Central memory CD4-positive, alpha-beta T cell (primary cell): Measurements from ENCODE around the gene ZNF217.
"Not testable (repeated sequence)": the region's sequence is repeated elsewhere in the genome, so short reads cannot be mapped to it uniquely, and the experiment has no call there.

Experiments
- DNase-seq: peaks from one replicate; pipeline ENCODE4 v3.0.0; 2022
- total RNA-seq, 3 experiments: gene quantifications; one replicate each; lab custom pipeline; 2026; lab: John Stamatoyannopoulos, UW

Gene ZNF217
- 65.1 to 189 (median 184) reads per million in 3 experiments for total RNA-seq

DNA sequence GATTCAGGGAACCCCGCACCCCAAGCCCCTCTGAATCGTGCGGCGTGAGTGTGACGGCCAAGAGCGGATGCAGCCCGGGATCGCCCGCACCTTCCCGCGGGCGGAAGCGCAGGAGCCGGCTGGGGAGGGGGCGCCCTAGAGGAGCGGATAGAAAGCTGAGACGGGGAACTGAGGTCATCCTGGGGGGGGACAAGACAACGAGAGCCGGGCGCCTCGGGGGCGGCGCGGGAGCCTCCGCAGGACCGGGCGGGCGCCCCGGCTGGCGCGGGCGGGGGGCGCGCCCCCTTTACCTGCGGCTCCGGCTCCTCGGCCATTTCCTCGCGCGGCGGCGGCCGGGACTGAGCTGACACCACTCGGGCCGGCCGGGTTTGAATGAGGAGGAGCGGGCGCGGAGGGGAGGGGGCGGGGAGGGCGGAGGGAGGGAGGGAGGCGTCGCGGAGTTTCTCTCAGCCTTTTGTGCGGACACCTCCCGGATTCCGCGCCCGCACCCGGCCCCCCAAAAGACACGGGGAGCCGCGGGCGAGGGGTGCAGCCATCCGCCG is at the start of gene ZNF217:
TSS of gene ZNF217 (minus strand) at position 374 of the 542 bp plus-strand sequence. CDS start 11,013 bp downstream, outside the sequence.
- peak; percentile 74 for DNase-seq

DNA sequence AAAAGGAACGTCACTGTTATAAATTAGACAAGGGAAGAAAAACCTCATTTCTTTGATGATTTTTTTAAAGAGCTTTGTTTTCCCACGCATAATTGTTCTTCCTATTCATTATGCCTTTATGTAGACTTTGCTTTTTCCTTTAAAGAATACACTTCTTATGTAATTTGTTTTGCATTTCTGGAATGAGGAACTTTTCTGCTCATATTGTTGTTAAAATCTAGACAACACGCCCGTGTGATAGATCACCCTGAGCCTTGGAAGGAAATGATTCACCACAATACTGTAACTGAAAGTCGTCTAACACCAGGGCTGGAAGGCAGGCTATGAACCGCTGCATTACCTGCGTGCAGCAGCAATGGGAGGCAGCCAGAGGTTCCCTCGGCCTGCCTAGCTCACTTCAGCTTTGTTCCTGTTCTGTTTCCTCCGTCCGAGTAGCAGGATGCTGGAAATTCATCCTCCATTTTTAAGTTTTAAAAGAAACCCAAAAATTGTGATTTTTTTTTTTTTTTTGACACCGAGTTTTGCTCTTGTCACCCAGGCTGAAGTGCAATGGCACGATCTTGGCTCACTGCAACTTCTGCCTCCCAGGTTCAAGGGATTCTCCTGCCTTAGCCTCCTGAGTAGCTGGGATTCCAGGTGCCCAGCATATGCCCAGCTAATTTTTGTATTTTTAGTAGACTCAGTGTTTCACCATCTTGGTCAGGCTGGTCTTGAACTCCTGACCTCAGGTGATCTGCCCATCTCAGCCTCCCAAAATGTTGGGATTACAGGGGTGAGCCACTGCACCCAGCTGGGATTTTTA is 49.6 kb upstream of the ZNF217 start:
- peak; percentile 73 for DNase-seq

DNA sequence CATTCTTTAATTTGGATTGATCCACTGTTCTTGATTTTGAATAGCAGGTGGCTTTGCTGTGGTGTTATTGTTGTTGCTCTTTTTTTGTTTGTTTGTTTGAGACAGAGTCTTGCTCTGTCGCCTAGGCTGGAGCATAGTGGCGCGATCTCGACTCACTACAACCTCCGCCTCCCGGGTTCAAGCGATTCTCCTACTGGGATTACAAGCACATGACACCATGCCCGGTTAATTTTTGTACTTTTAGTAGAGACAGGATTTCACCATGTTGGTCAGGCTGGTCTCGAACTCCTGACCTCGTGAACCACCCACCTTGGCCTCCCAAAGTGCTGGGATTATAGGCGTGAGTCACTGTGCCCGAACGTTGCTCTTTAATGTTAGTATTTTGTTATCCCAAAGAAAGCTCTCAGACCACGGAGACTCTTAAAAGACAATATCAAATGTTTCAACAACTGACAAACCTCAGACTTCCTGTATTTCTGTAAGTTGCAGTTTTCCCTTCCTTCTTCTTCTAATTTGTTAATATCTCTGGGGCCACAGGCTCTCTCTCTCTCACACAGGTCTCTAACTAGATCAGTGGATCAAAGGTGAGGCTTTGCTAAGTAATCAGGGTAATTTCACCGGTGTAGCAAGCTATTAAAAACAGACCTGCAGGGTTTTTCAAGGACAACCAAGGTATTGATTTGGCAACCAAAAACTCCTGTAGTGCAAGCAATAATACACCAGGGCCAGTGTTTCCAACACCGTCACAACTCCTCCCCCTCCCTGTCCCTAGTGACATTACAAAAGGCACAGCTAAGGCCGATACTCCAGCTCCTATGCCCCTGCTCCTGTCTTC is 48.8 kb upstream of the ZNF217 start:
- DNase-seq: peak; percentile 52

- no peak for DNase-seq
Measured at GRCh38 chr20:53639647-53640440, 46.2 kb upstream of the ZNF217 start.

DNA sequence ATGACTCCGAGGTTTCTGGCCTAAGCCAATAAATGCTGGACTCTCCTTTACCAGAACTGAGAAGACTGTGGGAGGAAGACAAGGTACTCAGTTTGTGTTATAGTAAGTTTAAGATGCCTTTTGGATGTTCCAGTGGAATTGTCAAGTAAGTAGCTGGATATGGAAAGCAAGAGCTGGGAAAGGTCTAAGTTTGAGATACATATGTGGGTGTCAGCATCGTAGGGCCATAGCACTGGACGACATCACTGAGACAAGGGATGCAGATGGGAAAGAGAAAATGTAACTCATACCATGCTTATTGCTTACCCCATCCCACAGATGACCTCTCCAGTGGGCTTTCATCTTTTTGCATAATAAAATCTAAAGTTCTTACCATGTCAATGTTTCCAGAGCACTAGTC is 45.5 kb upstream of the ZNF217 start:
- no peak for DNase-seq

DNA sequence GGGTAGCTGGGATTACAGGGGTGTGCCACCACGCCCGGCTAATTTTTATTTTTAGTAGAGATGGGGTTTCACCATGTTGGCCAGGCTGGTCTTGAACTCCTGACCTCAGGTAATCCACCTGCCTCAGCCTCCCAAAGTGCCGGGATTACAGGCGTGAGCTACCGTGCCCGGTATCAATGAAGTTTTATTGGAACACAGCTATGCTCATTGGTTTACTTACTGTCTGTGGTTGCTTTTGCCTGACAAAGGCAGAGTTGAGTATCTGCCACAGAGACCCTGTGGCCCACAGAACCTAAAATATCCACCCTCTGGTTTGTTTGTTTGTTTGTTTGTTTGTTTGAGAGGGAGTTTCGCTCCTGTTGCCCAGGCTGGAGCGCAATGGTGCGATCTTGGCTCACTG is 43.7 kb upstream of the ZNF217 start:
- DNase-seq: not testable (repeated sequence)

- DNase-seq: no peak
Measured at GRCh38 chr20:53636540-53637097, 43.0 kb upstream of the ZNF217 start.

- no peak for DNase-seq
Measured at GRCh38 chr20:53635221-53635620, 41.6 kb upstream of the ZNF217 start.

- DNase-seq: no peak
Measured at GRCh38 chr20:53631909-53632662, 38.4 kb upstream of the ZNF217 start.

DNA sequence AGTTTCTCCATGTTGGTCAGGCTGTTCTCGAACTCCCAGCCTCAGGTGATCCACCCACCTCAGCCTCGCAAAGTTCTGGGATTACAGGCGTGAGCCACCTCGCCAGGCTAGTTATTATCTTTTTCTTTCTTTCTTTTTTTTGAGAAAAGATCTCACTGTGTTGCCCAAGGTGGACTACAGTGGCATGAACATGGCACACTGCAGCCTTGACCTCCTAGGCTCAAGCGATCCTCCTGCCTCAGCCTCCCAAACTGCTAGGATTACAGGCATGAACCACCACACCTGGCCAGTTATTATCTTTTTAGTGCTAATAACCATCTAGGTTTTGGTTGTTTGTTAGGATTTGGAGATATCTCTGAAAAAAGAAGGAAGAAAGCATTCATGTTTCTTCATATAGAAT is 35.8 kb upstream of the ZNF217 start:
- no peak for DNase-seq

- not testable (repeated sequence) for DNase-seq
Measured at GRCh38 chr20:53628758-53629157, 35.1 kb upstream of the ZNF217 start.

GRCh38 chr20:53628076-53628475 is 34.4 kb upstream of the ZNF217 start:
- no peak for DNase-seq

GRCh38 chr20:53627001-53627400 is 33.4 kb upstream of the ZNF217 start:
- not testable (repeated sequence) for DNase-seq

GRCh38 chr20:53626584-53626983 is 32.9 kb upstream of the ZNF217 start:
- no peak for DNase-seq

DNA sequence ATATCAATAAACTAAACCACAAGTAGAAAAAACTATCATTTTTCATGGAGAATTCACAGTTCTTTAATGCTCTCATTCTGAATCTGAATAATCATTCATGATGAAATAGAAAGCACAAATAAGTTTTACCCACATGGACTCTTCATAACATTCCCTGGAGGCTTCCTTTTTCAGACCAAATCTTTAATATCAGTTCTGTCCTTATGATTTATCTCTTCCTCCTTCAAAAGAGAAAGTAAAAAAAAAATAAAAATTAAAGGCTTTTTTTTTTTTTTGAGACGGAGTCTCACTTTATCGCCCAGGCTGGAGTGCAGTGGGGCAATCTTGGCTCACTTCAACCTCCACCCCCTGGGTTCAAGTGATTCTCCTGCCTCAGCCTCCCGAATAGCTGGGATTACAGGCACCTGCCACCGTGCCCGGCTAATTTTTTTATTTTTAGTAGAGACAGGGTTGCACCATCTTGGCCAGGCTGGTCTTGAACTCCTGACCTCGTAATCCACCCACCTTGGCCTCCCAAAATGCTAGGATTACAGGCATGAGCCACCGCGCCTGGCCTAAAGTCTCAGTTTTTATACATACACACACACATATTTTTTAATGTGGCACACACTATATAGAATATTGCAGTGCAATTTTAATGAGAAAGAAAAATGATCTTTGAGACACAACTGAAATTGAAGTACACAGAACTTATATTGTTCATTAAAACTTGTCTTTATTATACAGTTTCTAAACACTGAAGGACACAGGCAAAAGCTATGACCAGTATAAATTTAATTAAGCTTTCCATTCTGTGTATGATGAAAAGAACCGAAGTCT is 31.9 kb upstream of the ZNF217 start:
- DNase-seq: no peak

DNA sequence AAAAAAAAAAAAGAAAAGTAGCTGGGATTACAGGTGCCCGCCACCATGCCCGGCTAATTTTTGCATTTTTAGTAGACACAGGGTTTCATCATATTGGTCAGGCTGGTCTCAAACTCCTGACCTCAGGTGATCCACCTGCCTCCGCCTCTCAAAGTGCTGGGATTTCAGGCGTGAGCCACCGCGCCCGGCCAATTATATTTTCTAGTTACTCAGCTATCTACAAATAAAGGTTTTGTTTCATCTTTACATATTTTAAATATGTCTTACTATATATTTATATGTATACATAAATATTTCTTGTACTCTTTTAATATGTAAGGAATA is 31.2 kb upstream of the ZNF217 start:
- DNase-seq: not testable (repeated sequence)

- peak; percentile 26 for DNase-seq
Measured at GRCh38 chr20:53623454-53624211, 30.0 kb upstream of the ZNF217 start.

GRCh38 chr20:53623134-53623453 is 29.5 kb upstream of the ZNF217 start:
- no peak for DNase-seq

GRCh38 chr20:53622247-53623133 is 28.9 kb upstream of the ZNF217 start:
- no peak for DNase-seq
